ENCODE measurements around the gene LSM4. TPM values are rescaled to one million over a fixed set of nuclear protein-coding genes. Genes with fewer than 3 reads are reported as not detected.

The LSM4 gene
- total and polyA plus RNA-seq, 2 of the 13 experiments (the other 11 are each of a cell fraction or from before 2014, with no cell fraction given): 65.8 to 166 TPM

DNA sequence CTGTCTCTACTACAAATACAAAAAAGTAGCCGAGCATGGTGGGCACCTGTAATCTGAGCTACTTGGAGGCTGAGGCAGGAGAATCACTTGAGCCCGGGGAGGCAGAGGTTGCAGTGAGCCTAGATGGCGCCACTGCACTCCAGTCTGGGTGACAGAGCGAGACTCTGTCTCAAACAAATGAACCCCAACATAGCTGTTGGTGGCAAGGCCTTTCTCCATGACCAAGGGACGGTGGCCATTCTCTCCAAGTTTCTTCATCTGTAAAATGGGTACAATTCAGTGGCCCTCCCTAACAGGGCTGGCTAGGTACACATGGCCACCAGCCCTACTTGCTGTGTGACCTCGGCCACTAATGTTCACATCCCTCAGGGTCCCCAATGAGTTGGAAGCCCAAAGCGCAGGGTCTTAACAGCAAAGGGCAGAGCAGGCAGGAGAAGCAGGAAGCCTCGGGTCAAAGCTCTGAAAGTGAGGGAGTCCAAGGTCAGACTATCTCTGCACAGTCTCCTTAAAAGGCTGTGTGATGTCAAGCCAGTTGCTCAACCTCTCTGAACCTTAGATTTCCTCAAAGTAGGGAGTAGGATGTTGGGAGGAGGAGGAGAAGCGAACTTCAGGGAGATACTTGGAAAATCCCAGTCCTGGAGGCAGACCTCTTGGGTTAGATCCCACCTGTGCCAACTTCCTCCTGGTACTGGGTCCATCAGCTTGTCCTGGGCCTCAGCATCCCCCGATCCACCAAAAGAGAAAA, 44.2 kb downstream of the LSM4 start:
- Histone ChIP-seq H3K27ac (ENCODE audit: extremely low read length, insufficient read depth, low read length) (peak overlapping the region; percentile 94), H3K27me3 (ENCODE audit: control insufficient read depth in 1 of 2, insufficient read depth in 2 of 2, low read length in 2 of 2) (no peaks in the 10 kb centered on the region; a peak in 1 of 5 replicates), H3K9me3 (ENCODE audit: low read length) (no peaks in the 10 kb centered on the region), H4K20me1 (ENCODE audit: insufficient read depth, low read length) (peaks cover 34% of the 10 kb centered on the region), H3K4me3 (replicated peaks in 1 of 3; ENCODE audit: insufficient read depth in 1 of 3, low read depth in 2 of 3, low read length in 3 of 3) (peak overlapping the region; percentile 74 to 100 (median 84)), H3K4me2 (ENCODE audit: low read depth, low read length) (peak overlapping the region; percentile 91), H3K79me2 (ENCODE audit: insufficient read depth, low read length) (peaks cover 26% of the 10 kb centered on the region), H3K4me1 (ENCODE audit: insufficient read depth, low read length) (peaks cover 71% of the 10 kb centered on the region), H3K9ac (ENCODE audit: insufficient read depth, low read depth, low read length) (peak overlapping the region; percentile 100), H2AFZ (ENCODE audit: low read length) (no peak overlapping the region), H3K36me3 (replicated peaks in 1 of 2; ENCODE audit: control insufficient read depth in 1 of 2, insufficient read depth in 2 of 2, low read length in 2 of 2) (peaks cover 2 to 10% of the 10 kb centered on the region in 2 experiments; a peak in 4 of 5 replicates)
- no peak for ATAC-seq
- whole genome bisulfite sequencing (ENCODE audit: low lambda C conversion rate): 68% methylated on average over 8 of the region's 10 CpGs
- in situ Hi-C loops (cut with HindIII; ENCODE audit: extremely low pct_ligation_motif_present, low pct_unique_long_range_greater_than_20kb): loop anchor here (5.0 to 10.0 kb wide), 2 partner anchors 44 to 136 kb away; partner anchors contain the start of genes LSM4 and SSBP4
- ChIA-PET CTCF (ENCODE audit: low intra/inter-chr PET ratio, low total read pairs) (interaction anchor here (1.4 to 3.6 kb wide), 4 partner anchors 44 to 107 kb away, joined by 3 to 50 read pairs (median 7); partner anchors contain the start of genes GDF15 and LSM4), POLR2A (interaction anchor here (0.6 to 7.1 kb wide), 14 partner anchors 13 to 141 kb away, joined by 3 to 278 read pairs (median 27); partner anchors contain the start of genes GDF15, LSM4, PGPEP1 and RAB3A)
- BruUV-seq (replicated peaks): no TSS peak
- DNase-seq (ENCODE audit: low spot score): no peak
- intact Hi-C loops (cut with micrococcal nuclease; ENCODE audit: unreplicated experiment): loop anchor here (1.0 to 5.0 kb wide), 2 partner anchors 45 to 134 kb away; partner anchors contain the start of gene LSM4
- FAIRE-seq: no peak
- TF ChIP-seq, protein P1, sequence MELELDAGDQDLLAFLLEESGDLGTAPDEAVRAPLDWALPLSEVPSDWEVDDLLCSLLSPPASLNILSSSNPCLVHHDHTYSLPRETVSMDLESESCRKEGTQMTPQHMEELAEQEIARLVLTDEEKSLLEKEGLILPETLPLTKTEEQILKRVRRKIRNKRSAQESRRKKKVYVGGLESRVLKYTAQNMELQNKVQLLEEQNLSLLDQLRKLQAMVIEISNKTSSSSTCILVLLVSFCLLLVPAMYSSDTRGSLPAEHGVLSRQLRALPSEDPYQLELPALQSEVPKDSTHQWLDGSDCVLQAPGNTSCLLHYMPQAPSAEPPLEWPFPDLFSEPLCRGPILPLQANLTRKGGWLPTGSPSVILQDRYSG (CRISPR knock-in tag; IDR thresholded peaks at IDR 0.05): no peak
- TF ChIP-seq ZNF747 (CRISPR knock-in tag; IDR thresholded peaks at IDR 0.05; ENCODE audit: borderline replicate concordance) (no peak), FOXP1 (IDR thresholded peaks at IDR 0.05) (no peak), FOXP1 (CRISPR knock-in tag; IDR thresholded peaks at IDR 0.05) (no peak), ZNF30 (CRISPR knock-in tag; IDR thresholded peaks at IDR 0.05) (no peak), ZNF501 (CRISPR knock-in tag; IDR thresholded peaks at IDR 0.05) (no peak), PRMT3 (CRISPR knock-in tag; IDR thresholded peaks at IDR 0.05; ENCODE audit: borderline replicate concordance, low read depth) (no peak), EZH2 (conservative IDR thresholded peaks at IDR 0.05; ENCODE audit: low read depth, low read length) (no peak), ZNF224 (CRISPR knock-in tag; IDR thresholded peaks at IDR 0.05) (no peak), EED (CRISPR knock-in tag; IDR thresholded peaks at IDR 0.05) (0 out of 2 replicates have a peak, but pooled peaks have one; percentile 39), TEAD2 (CRISPR knock-in tag; IDR thresholded peaks at IDR 0.05) (no peak), ZNF720 (CRISPR knock-in tag; IDR thresholded peaks at IDR 0.05) (no peak), ZNF878 (CRISPR knock-in tag; IDR thresholded peaks at IDR 0.05) (no peak), POLR2AphosphoS2 (IDR thresholded peaks at IDR 0.05; ENCODE audit: low read depth, low read length) (peak; percentile 96), RELA (CRISPR knock-in tag; IDR thresholded peaks at IDR 0.05) (no peak), ZNF282 (IDR thresholded peaks at IDR 0.05; ENCODE audit: partially characterized antibody) (no peak), ZNF607 (CRISPR knock-in tag; IDR thresholded peaks at IDR 0.05; ENCODE audit: borderline replicate concordance) (no peak)
- TF ChIP-seq, protein P2, sequence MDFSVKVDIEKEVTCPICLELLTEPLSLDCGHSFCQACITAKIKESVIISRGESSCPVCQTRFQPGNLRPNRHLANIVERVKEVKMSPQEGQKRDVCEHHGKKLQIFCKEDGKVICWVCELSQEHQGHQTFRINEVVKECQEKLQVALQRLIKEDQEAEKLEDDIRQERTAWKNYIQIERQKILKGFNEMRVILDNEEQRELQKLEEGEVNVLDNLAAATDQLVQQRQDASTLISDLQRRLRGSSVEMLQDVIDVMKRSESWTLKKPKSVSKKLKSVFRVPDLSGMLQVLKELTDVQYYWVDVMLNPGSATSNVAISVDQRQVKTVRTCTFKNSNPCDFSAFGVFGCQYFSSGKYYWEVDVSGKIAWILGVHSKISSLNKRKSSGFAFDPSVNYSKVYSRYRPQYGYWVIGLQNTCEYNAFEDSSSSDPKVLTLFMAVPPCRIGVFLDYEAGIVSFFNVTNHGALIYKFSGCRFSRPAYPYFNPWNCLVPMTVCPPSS (IDR thresholded peaks at IDR 0.05): no peak
- TF ChIP-seq, protein P3, sequence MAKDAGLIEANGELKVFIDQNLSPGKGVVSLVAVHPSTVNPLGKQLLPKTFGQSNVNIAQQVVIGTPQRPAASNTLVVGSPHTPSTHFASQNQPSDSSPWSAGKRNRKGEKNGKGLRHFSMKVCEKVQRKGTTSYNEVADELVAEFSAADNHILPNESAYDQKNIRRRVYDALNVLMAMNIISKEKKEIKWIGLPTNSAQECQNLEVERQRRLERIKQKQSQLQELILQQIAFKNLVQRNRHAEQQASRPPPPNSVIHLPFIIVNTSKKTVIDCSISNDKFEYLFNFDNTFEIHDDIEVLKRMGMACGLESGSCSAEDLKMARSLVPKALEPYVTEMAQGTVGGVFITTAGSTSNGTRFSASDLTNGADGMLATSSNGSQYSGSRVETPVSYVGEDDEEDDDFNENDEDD (CRISPR knock-in tag; IDR thresholded peaks at IDR 0.05; ENCODE audit: borderline replicate concordance): no peak
- TF ChIP-seq, protein P4, sequence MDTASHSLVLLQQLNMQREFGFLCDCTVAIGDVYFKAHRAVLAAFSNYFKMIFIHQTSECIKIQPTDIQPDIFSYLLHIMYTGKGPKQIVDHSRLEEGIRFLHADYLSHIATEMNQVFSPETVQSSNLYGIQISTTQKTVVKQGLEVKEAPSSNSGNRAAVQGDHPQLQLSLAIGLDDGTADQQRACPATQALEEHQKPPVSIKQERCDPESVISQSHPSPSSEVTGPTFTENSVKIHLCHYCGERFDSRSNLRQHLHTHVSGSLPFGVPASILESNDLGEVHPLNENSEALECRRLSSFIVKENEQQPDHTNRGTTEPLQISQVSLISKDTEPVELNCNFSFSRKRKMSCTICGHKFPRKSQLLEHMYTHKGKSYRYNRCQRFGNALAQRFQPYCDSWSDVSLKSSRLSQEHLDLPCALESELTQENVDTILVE (CRISPR knock-in tag; IDR thresholded peaks at IDR 0.05): no peak
